Epithelial cell of esophagus (primary cell): Measurements from ENCODE around the gene ITFG1.

Source experiments
- DNase-seq: peaks from one replicate; pipeline ENCODE4 v3.0.0; 2010; ENCODE audit warnings: low read depth
- H3K4me3 ChIP-seq: 2 replicates; pipeline ENCODE4 v1.5.1; 2011; ENCODE audit warnings: mild to moderate bottlenecking, low read length, control low read depth
- CTCF ChIP-seq: IDR thresholded peaks from 2 replicates; pipeline ENCODE4 v1.5.1; 2011; ENCODE audit warnings: low read depth, mild to moderate bottlenecking, low read length, control low read depth, inconsistent platforms; ENCODE audit not compliant: insufficient read depth; ENCODE audit errors: missing control alignments

ITFG1 gene

GRCh38 chr16:47323241-47323640 lies 137.6 kb downstream of the ITFG1 start:
- TF ChIP-seq CTCF: no peak
- no peak overlapping the region for H3K4me3 ChIP-seq
- no peak for DNase-seq

GRCh38 chr16:47320546-47321310 lies 140.1 kb downstream of the ITFG1 start:
- H3K4me3 ChIP-seq: no peak overlapping the region
- DNase-seq: peak; percentile 10
- no peak for TF ChIP-seq CTCF

DNA sequence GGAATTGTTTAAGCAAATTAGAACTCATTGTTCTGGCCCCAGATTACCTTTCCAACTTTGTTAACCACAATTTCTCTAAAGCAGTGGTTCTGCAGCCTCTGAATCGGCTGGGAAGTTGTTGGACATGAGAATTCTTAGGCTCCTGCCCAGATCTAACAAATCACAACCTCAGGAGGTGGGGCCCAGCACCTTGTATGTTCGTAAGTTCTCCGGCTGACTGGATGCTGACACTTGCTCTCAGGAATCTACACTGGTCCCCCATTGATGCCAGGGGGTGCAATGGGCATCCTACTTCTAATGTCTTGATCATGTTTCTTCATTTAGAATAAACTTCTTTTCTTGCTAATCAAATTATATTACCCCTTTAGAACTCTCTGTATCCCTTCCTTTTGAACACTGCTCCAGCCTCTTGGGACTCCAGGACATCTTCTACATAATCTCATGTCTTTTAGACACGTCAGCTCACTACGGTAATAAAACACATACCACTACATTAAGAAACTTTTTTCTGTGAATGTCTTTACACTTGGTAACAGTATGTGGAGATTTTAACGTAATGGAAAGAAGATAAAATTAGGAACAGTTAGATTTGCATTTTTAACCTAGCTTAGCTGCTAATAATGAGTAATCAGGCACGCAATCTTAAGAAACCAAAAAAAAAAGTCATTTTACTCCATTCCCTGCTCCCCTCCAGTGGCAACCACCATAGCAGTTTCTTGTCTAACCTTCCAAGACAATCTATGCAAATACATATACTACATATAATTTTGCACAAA lies 143.2 kb downstream of the ITFG1 start:
- H3K4me3 ChIP-seq: no peak overlapping the region
- no peak for TF ChIP-seq CTCF
- no peak for DNase-seq

- H3K4me3 ChIP-seq: no peak overlapping the region
- no peak for TF ChIP-seq CTCF
- no peak for DNase-seq
Observed at GRCh38 chr16:47316442-47317015, 144.3 kb downstream of the ITFG1 start.

GRCh38 chr16:47311738-47312505 lies 148.9 kb downstream of the ITFG1 start:
- no peak for TF ChIP-seq CTCF
- DNase-seq: peak; percentile 85
- no peak overlapping the region for H3K4me3 ChIP-seq

DNA sequence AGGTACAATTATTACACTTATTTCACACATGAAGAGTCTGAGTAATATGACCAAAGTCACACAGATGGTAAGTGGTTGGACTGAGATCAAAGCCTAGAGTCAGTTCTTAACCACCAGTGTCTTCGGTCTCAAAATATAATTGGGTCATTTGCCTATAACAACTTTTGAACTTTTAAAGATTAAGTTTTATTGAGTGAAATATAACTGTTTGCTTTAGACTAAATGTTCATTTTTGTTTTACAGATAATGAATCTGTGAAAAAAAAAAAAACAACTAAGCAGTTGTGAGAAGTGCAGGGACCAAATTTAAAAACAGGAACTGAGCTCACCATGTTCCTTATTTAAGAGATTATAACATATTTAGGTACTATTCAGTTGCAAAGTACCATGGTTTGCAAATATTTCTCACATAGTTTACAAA lies 150.1 kb downstream of the ITFG1 start:
- no peak for TF ChIP-seq CTCF
- no peak overlapping the region for H3K4me3 ChIP-seq
- no peak for DNase-seq
